Keratinocyte (primary cell): ENCODE results near the gene NEK9. TPM values are rescaled to one million over a fixed set of nuclear protein-coding genes. Genes with fewer than 3 reads are reported as not detected.

Experiments
- DNase-seq: peaks from one replicate; pipeline ENCODE4 v3.0.0-alpha.2; 2011; ENCODE audit warnings: low read depth, missing footprints, low spot score
- FAIRE-seq: peaks from 2 replicates; lab custom pipeline; 2011; peaks lifted over from hg19 to GRCh38; lab: Jason Lieb, UNC
- H2AFZ ChIP-seq: 2 replicates; pipeline ENCODE4 v1.6.0; 2012; ENCODE audit warnings: low read length, control low read depth, inconsistent platforms; ENCODE audit not compliant: control insufficient read depth
- H3K27ac ChIP-seq: 2 replicates; pipeline ENCODE4 v1.5.1; 2011; ENCODE audit warnings: low read length; ENCODE audit not compliant: control insufficient read depth, insufficient read depth
- H3K27me3 ChIP-seq: 3 replicates; pipeline ENCODE4 v1.6.0; 2011; ENCODE audit warnings: low read length; ENCODE audit not compliant: control insufficient read depth, insufficient read depth; ENCODE audit errors: extremely low read depth
- H3K36me3 ChIP-seq, 2 experiments: 2 replicates in 1 of 2; 3 replicates in 1 of 2; pipeline ENCODE4 v1.5.1; 2011; ENCODE audit warnings: low read length in 2 of 2, mild to moderate bottlenecking in 1 of 2; ENCODE audit not compliant: control insufficient read depth in 2 of 2, insufficient read depth in 2 of 2; ENCODE audit errors: extremely low read depth in 1 of 2
- H3K4me1 ChIP-seq: 3 replicates; pipeline ENCODE4 v1.5.1; 2011; ENCODE audit warnings: low read length; ENCODE audit not compliant: control insufficient read depth, insufficient read depth; ENCODE audit errors: extremely low read depth
- H3K4me2 ChIP-seq: 3 replicates; pipeline ENCODE4 v1.6.0; 2011; ENCODE audit warnings: low read depth, low read length; ENCODE audit not compliant: control insufficient read depth, insufficient read depth; ENCODE audit errors: extremely low read depth
- H3K4me3 ChIP-seq, 3 experiments: fragments of 200-600 bp in 1 of 3; sonication (generic) in 1 of 3; 2 replicates in 2 of 3; 3 replicates in 1 of 3; pipeline ENCODE4 v1.5.1; 2011 to 2016; ENCODE audit warnings: low read length in 3 of 3, mild to moderate bottlenecking in 3 of 3, control low read depth in 2 of 3, inconsistent platforms in 1 of 3, low read depth in 1 of 3, mixed read lengths in 1 of 3, mixed run types in 1 of 3, moderate library complexity in 1 of 3; ENCODE audit not compliant: control insufficient read depth in 2 of 3, insufficient read depth in 2 of 3; ENCODE audit errors: extremely low read depth in 1 of 3
- H3K79me2 ChIP-seq: 2 replicates; pipeline ENCODE4 v1.6.0; 2012; ENCODE audit warnings: low read length; ENCODE audit not compliant: control insufficient read depth, insufficient read depth
- H3K9ac ChIP-seq: 3 replicates; pipeline ENCODE4 v1.6.0; 2011; ENCODE audit warnings: low read length; ENCODE audit not compliant: control insufficient read depth, insufficient read depth; ENCODE audit errors: extremely low read depth
- H3K9me1 ChIP-seq: 3 replicates; pipeline ENCODE4 v1.6.0; 2011; ENCODE audit warnings: low read length; ENCODE audit not compliant: control insufficient read depth, insufficient read depth; ENCODE audit errors: extremely low read depth
- H3K9me3 ChIP-seq: 2 replicates; pipeline ENCODE4 v1.5.1; 2012; ENCODE audit warnings: low read depth, low read length; ENCODE audit not compliant: control insufficient read depth
- H4K20me1 ChIP-seq: 3 replicates; pipeline ENCODE4 v1.6.0; 2011; ENCODE audit warnings: low read length; ENCODE audit not compliant: control insufficient read depth, insufficient read depth; ENCODE audit errors: extremely low read depth
- EZH2 ChIP-seq: IDR thresholded peaks from one replicate; pipeline ENCODE4 v1.6.1; 2012; ENCODE audit warnings: inconsistent platforms, mild to moderate bottlenecking, low read length, moderate library complexity
- dilution Hi-C: fragments of 300-500 bp; cut with MboI; formaldehyde crosslinking; loops from one replicate; pipeline ENCODE4 v1.7.0; 2020; ENCODE audit warnings: low sequenced_read_pairs; ENCODE audit not compliant: extremely low pct_ligation_motif_present
- polyA plus RNA-seq, 5 experiments: library from polyadenylated mRNA; depleted of rRNA in 3 of 5; stranded (reverse) in 3 of 5; stranded (forward) in 1 of 5; unstranded in 1 of 5; fragments of >200 nt; gene quantifications; 1 replicate in 1 of 5; 2 replicates in 3 of 5; 3 replicates in 1 of 5; pipeline versions ENCODE4 v1.2.1 to v1.2.3, GENCODE V29; 2011 to 2012; ENCODE audit warnings: missing spikeins in 2 of 5, low read depth in 1 of 5, low replicate concordance in 1 of 5
- TF ChIP-seq, protein P1 (sequence below), 3 experiments: IDR thresholded peaks in 1 of 3; conservative IDR thresholded peaks in 1 of 3; optimal IDR thresholded peaks in 1 of 3; 2 replicates in 2 of 3; 3 replicates in 1 of 3; pipeline versions ENCODE3 to v1.5.1; 2011; ENCODE audit warnings: low read length in 3 of 3, mild to moderate bottlenecking in 3 of 3, moderate library complexity in 2 of 3, control low read depth in 1 of 3, inconsistent platforms in 1 of 3; ENCODE audit not compliant: insufficient read depth in 2 of 3; ENCODE audit errors: extremely low read depth in 1 of 3

The NEK9 gene
- polyA plus RNA-seq, 1 donor (not counting 4 experiments of a cell fraction or from before 2014, with no cell fraction given) = 43.7 TPM

DNA sequence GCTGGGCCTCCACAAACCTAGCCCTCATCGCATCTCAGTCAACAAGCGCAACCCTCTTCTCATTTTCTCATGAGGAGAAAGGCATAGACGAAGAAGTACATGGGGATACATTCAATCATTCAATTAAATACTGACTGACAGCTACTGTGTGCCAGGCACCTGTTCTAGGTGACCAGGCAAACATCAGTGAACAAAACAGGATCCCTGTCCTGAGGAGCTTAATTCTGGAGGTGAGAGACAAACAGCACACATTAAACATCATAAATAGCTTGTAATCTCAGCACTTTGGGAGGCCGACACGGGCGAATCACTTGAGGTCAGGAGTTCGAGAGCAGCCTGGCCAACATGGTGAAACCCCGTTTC, 62.7 kb downstream of the NEK9 start:
- TF ChIP-seq EZH2 = no peak
- TF ChIP-seq, protein P1, sequence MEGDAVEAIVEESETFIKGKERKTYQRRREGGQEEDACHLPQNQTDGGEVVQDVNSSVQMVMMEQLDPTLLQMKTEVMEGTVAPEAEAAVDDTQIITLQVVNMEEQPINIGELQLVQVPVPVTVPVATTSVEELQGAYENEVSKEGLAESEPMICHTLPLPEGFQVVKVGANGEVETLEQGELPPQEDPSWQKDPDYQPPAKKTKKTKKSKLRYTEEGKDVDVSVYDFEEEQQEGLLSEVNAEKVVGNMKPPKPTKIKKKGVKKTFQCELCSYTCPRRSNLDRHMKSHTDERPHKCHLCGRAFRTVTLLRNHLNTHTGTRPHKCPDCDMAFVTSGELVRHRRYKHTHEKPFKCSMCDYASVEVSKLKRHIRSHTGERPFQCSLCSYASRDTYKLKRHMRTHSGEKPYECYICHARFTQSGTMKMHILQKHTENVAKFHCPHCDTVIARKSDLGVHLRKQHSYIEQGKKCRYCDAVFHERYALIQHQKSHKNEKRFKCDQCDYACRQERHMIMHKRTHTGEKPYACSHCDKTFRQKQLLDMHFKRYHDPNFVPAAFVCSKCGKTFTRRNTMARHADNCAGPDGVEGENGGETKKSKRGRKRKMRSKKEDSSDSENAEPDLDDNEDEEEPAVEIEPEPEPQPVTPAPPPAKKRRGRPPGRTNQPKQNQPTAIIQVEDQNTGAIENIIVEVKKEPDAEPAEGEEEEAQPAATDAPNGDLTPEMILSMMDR (optimal IDR thresholded peaks at IDR 0.05 in 1 of 3, IDR thresholded peaks at IDR 0.05 in 1 of 3, conservative IDR thresholded peaks at IDR 0.05 in 1 of 3; ENCODE audit: extremely low read depth in 1 of 3, insufficient read depth in 2 of 3, low read length in 3 of 3) = no peak
- FAIRE-seq = no peak
- peak overlapping the region; percentile 96 for H3K4me2 ChIP-seq
- dilution Hi-C loops = no loop called here
- H3K4me3 ChIP-seq = peak overlapping the region; percentile 84 to 92 (median 86)
- no peaks in the 10 kb centered on the region for H3K27me3 ChIP-seq
- H3K9me3 ChIP-seq = no peaks in the 10 kb centered on the region
- peaks cover 0 to 4% of the 10 kb centered on the region in 2 experiments for H3K36me3 ChIP-seq
- H3K9ac ChIP-seq = peak overlapping the region; percentile 84
- peak overlapping the region; percentile 86 for H3K27ac ChIP-seq
- peaks cover 4% of the 10 kb centered on the region for H3K79me2 ChIP-seq
- H3K4me1 ChIP-seq = peaks cover 26% of the 10 kb centered on the region
- no peak for DNase-seq
- H3K9me1 ChIP-seq = no peaks in the 10 kb centered on the region
- peak overlapping the region; percentile 62 for H2AFZ ChIP-seq
- H4K20me1 ChIP-seq = no peaks in the 10 kb centered on the region

DNA sequence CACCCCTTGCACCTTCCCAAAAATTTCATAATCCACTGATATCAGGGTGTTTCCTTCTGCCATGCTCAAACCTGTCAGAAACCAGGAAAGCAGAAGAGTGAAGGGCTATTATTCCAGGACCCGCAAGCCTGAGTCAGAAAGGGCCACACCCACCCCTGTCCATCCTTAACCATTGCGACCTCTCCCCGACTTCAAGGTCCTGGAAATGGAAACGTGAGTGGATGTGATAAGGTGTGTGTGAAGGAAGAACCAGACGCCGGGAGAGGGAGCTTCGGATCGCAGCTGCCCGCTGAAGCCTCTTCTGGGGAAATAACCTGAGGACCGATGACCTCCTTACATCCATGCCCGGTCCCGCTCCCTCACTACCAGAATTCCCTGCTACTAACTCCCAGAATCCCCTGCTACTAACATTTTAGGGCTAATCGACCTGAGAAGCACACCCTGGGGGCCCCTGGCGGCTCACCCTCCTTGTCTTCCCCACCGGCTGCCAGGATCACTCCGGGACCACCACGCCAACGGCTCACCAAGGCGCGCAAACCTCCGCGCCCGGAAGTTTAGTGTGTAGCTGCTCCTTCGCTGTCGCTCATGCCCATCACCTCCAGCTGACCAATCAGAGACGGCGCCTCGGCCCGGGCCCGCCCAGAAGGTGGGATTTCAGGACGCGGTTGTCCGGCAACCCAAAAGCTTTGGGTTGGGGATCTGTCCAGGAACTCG, 63.2 kb downstream of the NEK9 start, which contains the start of gene ACYP1:
Gene ACYP1, minus strand, starts transcription at position 534 of the 714 bp plus-strand sequence. Its CDS starts 471 bp downstream, at position 63.
- DNase-seq = no peak
- no peaks in the 10 kb centered on the region for H3K27me3 ChIP-seq
- H3K36me3 ChIP-seq = peaks cover 0 to 4% of the 10 kb centered on the region in 2 experiments
- dilution Hi-C loops = no loop called here
- H3K9me3 ChIP-seq = no peaks in the 10 kb centered on the region
- H3K4me3 ChIP-seq = peak within 1 kb of the TSS; percentile 84 to 92 (median 86)
- TF ChIP-seq, protein P1 (optimal IDR thresholded peaks at IDR 0.05 in 1 of 3, IDR thresholded peaks at IDR 0.05 in 1 of 3, conservative IDR thresholded peaks at IDR 0.05 in 1 of 3; ENCODE audit: extremely low read depth in 1 of 3, insufficient read depth in 2 of 3, low read length in 3 of 3) = peak in 1 of 3 experiments; percentile 5
- no peak for TF ChIP-seq EZH2
- H3K9ac ChIP-seq = peak within 1 kb of the TSS; percentile 84
- no peaks in the 10 kb centered on the region for H4K20me1 ChIP-seq
- no peaks in the 10 kb centered on the region for H3K9me1 ChIP-seq
- peak within 1 kb of the TSS; percentile 96 for H3K4me2 ChIP-seq
- peaks cover 24% of the 10 kb centered on the region for H3K4me1 ChIP-seq
- peak within 1 kb of the TSS; percentile 96 for H2AFZ ChIP-seq
- peaks cover 4% of the 10 kb centered on the region for H3K79me2 ChIP-seq
- H3K27ac ChIP-seq = peak within 1 kb of the TSS; percentile 86
- peak; percentile 51 for FAIRE-seq
